ENCODE results near the gene CIZ1.

The CIZ1 gene

DNA sequence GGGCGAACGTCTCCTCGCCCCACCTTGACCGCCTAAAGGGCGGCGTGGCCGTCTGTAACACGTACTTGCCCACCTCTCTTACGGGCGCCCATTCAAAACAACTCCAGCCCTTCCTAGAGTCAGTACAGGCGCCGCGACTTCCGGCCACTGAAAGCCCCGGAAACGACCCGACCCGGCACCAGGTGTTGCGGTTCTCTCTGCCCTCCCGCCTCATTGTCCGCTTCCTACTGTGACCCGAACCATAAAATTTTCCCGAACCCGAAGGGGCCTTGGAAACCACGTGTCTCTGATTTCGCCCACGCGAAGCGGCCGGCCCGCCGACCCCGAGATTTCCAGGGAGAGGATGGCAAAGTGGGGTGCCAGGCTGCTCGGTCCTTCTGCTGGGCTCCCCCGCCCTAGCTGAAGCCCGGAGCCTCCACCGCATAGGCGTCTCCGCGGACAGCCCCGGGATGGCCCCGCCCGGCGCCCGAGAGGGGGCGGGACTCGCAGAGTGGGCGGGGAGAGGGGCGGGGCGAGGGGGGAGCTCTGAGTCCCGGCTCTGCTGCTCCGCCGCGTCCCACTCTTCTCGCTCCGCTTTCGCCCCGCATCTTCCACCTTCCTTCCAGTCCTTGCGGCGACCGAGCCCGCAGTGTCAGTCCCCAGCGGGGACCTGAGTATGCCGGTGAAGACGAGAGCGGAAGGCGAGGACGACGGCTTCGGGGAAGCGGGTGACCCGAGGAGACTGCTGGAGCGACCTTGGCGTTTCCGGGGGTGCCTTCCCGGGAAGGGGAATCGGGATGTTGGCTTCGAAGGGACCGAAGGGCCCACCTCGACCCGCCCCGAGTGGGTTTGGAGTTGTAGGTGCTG is 63.2 kb downstream of the CIZ1 start:
- peak overlapping the region; percentile 98 for H3K27ac ChIP-seq (ENCODE audit: low read depth, low read length)
- peaks cover 5% of the 10 kb centered on the region for H3K4me1 ChIP-seq (ENCODE audit: control insufficient read depth, insufficient read depth, low read length)
- H3K9me3 ChIP-seq (ENCODE audit: control insufficient read depth, insufficient read depth, low read depth, low read length), result no peaks in the 10 kb centered on the region
- peak overlapping the region; percentile 96 for H3K9ac ChIP-seq (ENCODE audit: low read length)
- H3K27me3 ChIP-seq (ENCODE audit: control insufficient read depth, insufficient read depth, low read length), result peaks cover 13% of the 10 kb centered on the region; the same call in 1 of the 2 replicates
- H3K4me3 ChIP-seq (ENCODE audit: low read depth, low read length), result peak overlapping the region; percentile 81
- H3K36me3 ChIP-seq (ENCODE audit: control insufficient read depth, insufficient read depth, low read length), result peaks cover 16% of the 10 kb centered on the region

GRCh38 chr9:128127568-128127989 is 63.8 kb downstream of the CIZ1 start, which contains the start of gene PTGES2:
Gene PTGES2, minus strand, starts transcription at chr9:128127729. Its CDS starts 12 bp downstream, at chr9:128127717.
- Histone ChIP-seq H3K4me3 (ENCODE audit: low read depth, low read length) (peak within 1 kb of the TSS; percentile 81), H3K9ac (ENCODE audit: low read length) (peak within 1 kb of the TSS; percentile 96), H3K27me3 (ENCODE audit: control insufficient read depth, insufficient read depth, low read length) (peaks cover 13% of the 10 kb centered on the region; the same call in 1 of the 2 replicates), H3K36me3 (ENCODE audit: control insufficient read depth, insufficient read depth, low read length) (peaks cover 23% of the 10 kb centered on the region), H3K4me1 (ENCODE audit: control insufficient read depth, insufficient read depth, low read length) (peaks cover 5% of the 10 kb centered on the region), H3K9me3 (ENCODE audit: control insufficient read depth, insufficient read depth, low read depth, low read length) (no peaks in the 10 kb centered on the region), H3K27ac (ENCODE audit: low read depth, low read length) (peak within 1 kb of the TSS; percentile 98)

DNA sequence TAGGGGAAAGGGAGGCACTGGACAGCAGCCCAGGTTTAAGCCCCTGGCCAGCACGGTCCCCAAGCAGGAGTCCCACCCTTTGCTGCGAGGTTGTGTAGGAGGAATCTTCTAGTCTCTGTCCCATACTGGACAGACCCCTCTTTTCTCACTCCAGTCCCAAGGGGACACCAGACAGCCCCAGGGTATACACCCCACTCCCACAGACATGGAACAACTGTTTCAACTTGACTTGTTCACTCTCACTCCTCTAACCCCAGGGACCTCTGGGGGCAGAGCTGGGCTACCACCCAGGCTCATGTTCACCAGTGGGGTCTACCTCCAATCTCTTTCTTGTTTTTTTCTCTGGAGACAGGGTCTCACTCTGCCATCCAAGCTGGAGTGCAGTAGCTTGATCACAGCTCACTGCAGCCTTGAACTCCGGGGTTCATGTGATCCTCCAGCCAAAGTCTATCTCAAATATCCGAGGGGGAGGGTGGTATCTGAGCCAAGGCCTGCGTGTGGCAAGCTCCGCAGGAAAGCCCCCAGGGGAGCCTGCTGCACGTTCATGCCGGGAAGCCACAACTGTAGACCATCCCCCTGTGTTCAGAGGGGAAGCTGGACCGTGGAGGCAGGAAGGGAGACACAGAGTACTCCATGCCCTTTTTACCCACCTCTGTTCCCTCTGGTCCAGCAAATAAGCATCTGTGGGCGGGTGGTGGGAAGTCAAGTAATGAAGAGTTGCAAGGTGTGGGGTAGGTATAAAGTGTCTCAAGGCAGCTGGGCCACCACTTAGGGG is 65.6 kb downstream of the CIZ1 start:
- Histone ChIP-seq H3K9ac (ENCODE audit: low read length) (no peak overlapping the region), H3K4me1 (ENCODE audit: control insufficient read depth, insufficient read depth, low read length) (peaks cover 5% of the 10 kb centered on the region), H3K27ac (ENCODE audit: low read depth, low read length) (no peak overlapping the region), H3K36me3 (ENCODE audit: control insufficient read depth, insufficient read depth, low read length) (peaks cover 41% of the 10 kb centered on the region), H3K27me3 (ENCODE audit: control insufficient read depth, insufficient read depth, low read length) (peaks cover 7% of the 10 kb centered on the region; the same call in 1 of the 2 replicates), H3K4me3 (ENCODE audit: low read depth, low read length) (peak overlapping the region; percentile 28; the same call in 1 of the 2 replicates), H3K9me3 (ENCODE audit: control insufficient read depth, insufficient read depth, low read depth, low read length) (no peaks in the 10 kb centered on the region)

DNA sequence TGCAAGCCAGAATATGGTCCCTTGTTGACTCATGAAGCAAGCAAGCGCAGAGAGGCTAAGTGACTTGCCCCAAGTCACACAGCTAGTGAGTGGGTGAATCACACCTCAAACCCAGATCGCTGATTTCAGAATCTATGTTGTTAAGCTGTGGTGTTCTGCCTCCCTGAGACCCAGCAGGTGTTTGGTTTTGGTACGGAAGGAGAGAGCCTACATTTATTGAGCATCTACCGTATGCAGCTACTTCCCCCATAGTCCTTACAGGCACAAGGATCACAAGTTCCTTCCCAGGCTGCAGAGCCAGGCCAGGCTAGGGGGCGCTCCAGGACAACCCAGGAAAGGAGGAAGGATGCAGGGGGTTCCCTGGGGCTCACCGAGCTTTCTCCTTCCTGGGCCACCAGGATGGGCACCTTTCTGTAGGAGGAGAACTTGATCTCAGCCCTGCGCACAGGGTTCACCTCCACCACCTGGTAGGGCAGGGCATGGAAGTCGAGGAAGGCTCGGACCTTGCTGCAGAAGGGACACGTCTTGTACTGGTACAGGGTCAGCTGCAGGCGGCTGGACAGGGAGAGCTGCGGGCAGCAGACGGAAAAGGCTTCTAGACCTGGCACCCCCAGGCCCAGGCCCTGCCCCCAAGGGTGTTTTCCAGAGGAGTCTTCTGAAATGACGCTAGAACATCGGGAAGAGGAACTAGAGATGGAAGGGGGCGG is 66.3 kb downstream of the CIZ1 start:
- H3K4me1 ChIP-seq (ENCODE audit: control insufficient read depth, insufficient read depth, low read length), result peaks cover 5% of the 10 kb centered on the region

GRCh38 chr9:128124451-128124850 is 66.9 kb downstream of the CIZ1 start:
- Histone ChIP-seq H3K4me1 (ENCODE audit: control insufficient read depth, insufficient read depth, low read length) (peaks cover 5% of the 10 kb centered on the region), H3K4me3 (ENCODE audit: low read depth, low read length) (no peak overlapping the region), H3K36me3 (ENCODE audit: control insufficient read depth, insufficient read depth, low read length) (peaks cover 49% of the 10 kb centered on the region)

More for the DNA sequence above, 66.3 kb downstream of the CIZ1 start:
- peaks cover 7% of the 10 kb centered on the region; the same call in 1 of the 2 replicates for H3K27me3 ChIP-seq (ENCODE audit: control insufficient read depth, insufficient read depth, low read length)
- H3K9ac ChIP-seq (ENCODE audit: low read length), result no peak overlapping the region
- no peaks in the 10 kb centered on the region for H3K9me3 ChIP-seq (ENCODE audit: control insufficient read depth, insufficient read depth, low read depth, low read length)
- no peak overlapping the region for H3K4me3 ChIP-seq (ENCODE audit: low read depth, low read length)
- no peak overlapping the region for H3K27ac ChIP-seq (ENCODE audit: low read depth, low read length)
- H3K36me3 ChIP-seq (ENCODE audit: control insufficient read depth, insufficient read depth, low read length), result peaks cover 48% of the 10 kb centered on the region

GRCh38 chr9:128123451-128124080 is 67.8 kb downstream of the CIZ1 start:
- no peaks in the 10 kb centered on the region for H3K9me3 ChIP-seq (ENCODE audit: control insufficient read depth, insufficient read depth, low read depth, low read length)
- H3K9ac ChIP-seq (ENCODE audit: low read length), result no peak overlapping the region
- H3K36me3 ChIP-seq (ENCODE audit: control insufficient read depth, insufficient read depth, low read length), result peaks cover 49% of the 10 kb centered on the region
- H3K27me3 ChIP-seq (ENCODE audit: control insufficient read depth, insufficient read depth, low read length), result no peaks in the 10 kb centered on the region
- H3K4me1 ChIP-seq (ENCODE audit: control insufficient read depth, insufficient read depth, low read length), result 0 out of 2 replicates have a peak, but pooled peaks cover 2% of the 10 kb centered on the region
- no peak overlapping the region for H3K4me3 ChIP-seq (ENCODE audit: low read depth, low read length)
- no peak overlapping the region for H3K27ac ChIP-seq (ENCODE audit: low read depth, low read length)

More at GRCh38 chr9:128124451-128124850, 66.9 kb downstream of the CIZ1 start:
- no peak overlapping the region for H3K27ac ChIP-seq (ENCODE audit: low read depth, low read length)
- H3K27me3 ChIP-seq (ENCODE audit: control insufficient read depth, insufficient read depth, low read length), result peaks cover 7% of the 10 kb centered on the region; the same call in 1 of the 2 replicates
- no peak overlapping the region for H3K9ac ChIP-seq (ENCODE audit: low read length)
- H3K9me3 ChIP-seq (ENCODE audit: control insufficient read depth, insufficient read depth, low read depth, low read length), result no peaks in the 10 kb centered on the region

- Histone ChIP-seq H3K4me3 (ENCODE audit: low read depth, low read length) (no peak overlapping the region), H3K27me3 (ENCODE audit: control insufficient read depth, insufficient read depth, low read length) (no peaks in the 10 kb centered on the region), H3K27ac (ENCODE audit: low read depth, low read length) (no peak overlapping the region), H3K36me3 (ENCODE audit: control insufficient read depth, insufficient read depth, low read length) (peaks cover 49% of the 10 kb centered on the region), H3K9ac (ENCODE audit: low read length) (no peak overlapping the region), H3K9me3 (ENCODE audit: control insufficient read depth, insufficient read depth, low read depth, low read length) (no peaks in the 10 kb centered on the region), H3K4me1 (ENCODE audit: control insufficient read depth, insufficient read depth, low read length) (peaks cover 9% of the 10 kb centered on the region; the same call in 1 of the 2 replicates)
Observed at GRCh38 chr9:128122809-128123175, 68.6 kb downstream of the CIZ1 start.

DNA sequence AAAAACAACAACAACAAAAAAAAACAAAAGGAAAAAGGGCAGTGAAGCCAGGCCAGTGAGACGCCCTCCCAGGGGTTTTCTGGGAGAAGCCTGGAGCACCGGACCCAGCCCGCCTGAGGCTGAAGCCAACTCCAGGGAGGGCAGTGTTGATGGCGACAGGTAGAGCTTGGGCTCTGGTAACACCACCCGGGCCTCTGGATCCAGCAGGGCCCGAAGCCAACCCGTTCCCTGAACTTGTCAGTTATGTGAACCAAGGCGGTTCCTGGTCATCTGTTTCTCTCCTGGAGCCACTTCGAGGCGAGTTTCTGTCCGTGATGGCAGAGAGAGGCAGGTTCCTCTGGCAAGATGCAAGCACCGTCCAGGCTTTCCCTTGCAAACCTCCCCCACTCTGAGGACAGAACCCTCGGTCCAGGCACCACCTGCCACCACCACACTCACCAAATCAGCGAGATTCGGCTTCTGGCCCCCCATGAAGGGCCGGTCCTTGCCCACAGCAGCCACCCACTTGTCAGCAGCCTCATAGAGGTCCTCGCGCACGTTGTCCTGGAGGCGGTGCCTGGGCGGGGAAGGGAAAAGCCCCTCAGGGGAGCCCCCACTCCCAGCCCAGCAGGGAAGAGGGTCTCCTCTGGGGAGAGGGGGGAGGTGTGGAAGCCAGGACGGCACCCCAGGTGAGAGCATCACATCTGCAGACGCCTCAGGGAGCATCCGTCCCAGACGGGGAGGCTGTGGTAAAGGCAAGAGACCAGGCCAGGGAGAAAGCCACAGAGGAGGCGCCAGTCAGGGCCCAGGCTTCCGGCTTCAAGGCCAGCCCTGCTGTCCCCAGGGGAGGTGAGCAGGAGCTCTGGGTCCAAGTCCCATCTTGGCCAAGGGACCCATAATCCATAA is 69.2 kb downstream of the CIZ1 start:
- H3K4me3 ChIP-seq (ENCODE audit: low read depth, low read length), result no peak overlapping the region
- H3K36me3 ChIP-seq (ENCODE audit: control insufficient read depth, insufficient read depth, low read length), result peaks cover 49% of the 10 kb centered on the region
- no peak overlapping the region for H3K9ac ChIP-seq (ENCODE audit: low read length)
- no peaks in the 10 kb centered on the region for H3K9me3 ChIP-seq (ENCODE audit: control insufficient read depth, insufficient read depth, low read depth, low read length)
- H3K27me3 ChIP-seq (ENCODE audit: control insufficient read depth, insufficient read depth, low read length), result no peaks in the 10 kb centered on the region
- peaks cover 10% of the 10 kb centered on the region; the same call in 1 of the 2 replicates for H3K4me1 ChIP-seq (ENCODE audit: control insufficient read depth, insufficient read depth, low read length)
- no peak overlapping the region for H3K27ac ChIP-seq (ENCODE audit: low read depth, low read length)

GRCh38 chr9:128121466-128121810 is 69.9 kb downstream of the CIZ1 start:
- no peaks in the 10 kb centered on the region for H3K9me3 ChIP-seq (ENCODE audit: control insufficient read depth, insufficient read depth, low read depth, low read length)
- no peak overlapping the region for H3K9ac ChIP-seq (ENCODE audit: low read length)
- peaks cover 49% of the 10 kb centered on the region for H3K36me3 ChIP-seq (ENCODE audit: control insufficient read depth, insufficient read depth, low read length)
- H3K27ac ChIP-seq (ENCODE audit: low read depth, low read length), result no peak overlapping the region
- no peak overlapping the region for H3K4me3 ChIP-seq (ENCODE audit: low read depth, low read length)
- H3K27me3 ChIP-seq (ENCODE audit: control insufficient read depth, insufficient read depth, low read length), result no peaks in the 10 kb centered on the region
- peaks cover 10% of the 10 kb centered on the region; the same call in 1 of the 2 replicates for H3K4me1 ChIP-seq (ENCODE audit: control insufficient read depth, insufficient read depth, low read length)
